Panc1 (cell line): ENCODE data around the gene CCDC60. TPM values are rescaled to one million over a fixed set of nuclear protein-coding genes. Genes with fewer than 3 reads are reported as not detected.

Experiments
- ATAC-seq: fragments of 200-7000 bp; cut with Tn5 transposase; 2 replicates; pipeline ENCODE4 v1.9.1; 2020; ENCODE audit warnings: mild to moderate bottlenecking, moderate library complexity
- BruUV-seq: library from RNA; stranded (reverse); fragments of 400-500 nt; replicated peaks from 2 replicates; lab custom pipeline; 2021; lab: Mats Ljungman, UMichigan
- CTCF ChIA-PET: fragments of 300-600 bp; sonication (Branson Sonifier 250); formaldehyde crosslinking; loops from one replicate; lab custom pipeline; 2022; ENCODE audit warnings: antibody characterized with exemption; lab: Charles Lee
- POLR2A ChIA-PET: fragments of 300-600 bp; sonication (Branson Sonifier 250); formaldehyde crosslinking; loops from one replicate; lab custom pipeline; 2022; ENCODE audit warnings: antibody characterized with exemption; lab: Charles Lee
- DNase-seq: peaks from one replicate; pipeline ENCODE4 v3.0.0-alpha.2; 2010; ENCODE audit warnings: low read depth, low spot score
- H3K27ac ChIP-seq: 2 replicates; pipeline ENCODE4 v1.5.1; 2011; ENCODE audit warnings: mild to moderate bottlenecking, low read length, inconsistent platforms
- H3K27me3 ChIP-seq: fragments of 200-500 bp; sonication (Bioruptor generic); 2 replicates; pipeline ENCODE4 v1.6.0; 2014; ENCODE audit warnings: low read length, inconsistent platforms; ENCODE audit not compliant: control insufficient read depth, insufficient read depth
- H3K36me3 ChIP-seq: fragments of 200-500 bp; sonication (Bioruptor generic); 2 replicates; pipeline ENCODE4 v1.5.1; 2014; ENCODE audit warnings: inconsistent platforms, mild to moderate bottlenecking, low read length, moderate library complexity; ENCODE audit not compliant: control insufficient read depth, insufficient read depth
- H3K4me1 ChIP-seq: 2 replicates; pipeline ENCODE4 v1.5.1; 2011; ENCODE audit warnings: inconsistent platforms, mild to moderate bottlenecking, low read length, moderate library complexity; ENCODE audit not compliant: control insufficient read depth, insufficient read depth
- H3K4me3 ChIP-seq, 2 experiments: 2 replicates each; pipeline ENCODE4 v1.5.1; 2011 to 2012; ENCODE audit warnings: low read depth in 2 of 2, low read length in 2 of 2, mild to moderate bottlenecking in 2 of 2, inconsistent platforms in 1 of 2, moderate library complexity in 1 of 2
- H3K9me3 ChIP-seq: fragments of 200-500 bp; sonication (Bioruptor generic); 2 replicates; pipeline ENCODE4 v1.5.1; 2014; ENCODE audit warnings: low read depth, mild to moderate bottlenecking, inconsistent platforms, low read length, moderate library complexity; ENCODE audit not compliant: control insufficient read depth, insufficient read depth
- POLR2AphosphoS5 ChIP-seq: IDR thresholded peaks from 2 replicates; pipeline ENCODE4 v1.6.1; 2012; ENCODE audit warnings: mild to moderate bottlenecking, low read depth, low read length, moderate library complexity
- SIN3A ChIP-seq: IDR thresholded peaks from 2 replicates; pipeline ENCODE4 v1.6.1; 2012; ENCODE audit warnings: low read depth, mild to moderate bottlenecking, low read length, moderate library complexity, borderline replicate concordance; ENCODE audit not compliant: insufficient read depth
- TCF7L2 ChIP-seq: IDR thresholded peaks from 2 replicates; pipeline ENCODE4 v1.6.1; 2011; ENCODE audit warnings: mild to moderate bottlenecking, low read depth, low read length, inconsistent platforms
- in situ Hi-C: cut with HindIII; loops from 2 replicates; pipeline ENCODE4 v1.10.0; 2016; ENCODE audit warnings: low sequenced_read_pairs, low pct_unique_long_range_greater_than_20kb
- intact Hi-C: fragments of 100-400 bp; cut with micrococcal nuclease; formaldehyde crosslinking; loops from one replicate; pipeline ENCODE4 v1.10.0; 2022; ENCODE audit not compliant: unreplicated experiment
- total RNA-seq: library from RNA; stranded (reverse); gene quantifications from one replicate; pipeline ENCODE4 v1.2.1, GENCODE V29; 2021; ENCODE audit not compliant: unreplicated experiment
- TF ChIP-seq, protein P1 (sequence below), 2 experiments: IDR thresholded peaks; 2 replicates each; pipeline ENCODE4 v1.6.1; 2011 to 2012; ENCODE audit warnings: low read depth in 2 of 2, control low read depth in 1 of 2, low read length in 1 of 2, mild to moderate bottlenecking in 1 of 2, moderate library complexity in 1 of 2; ENCODE audit not compliant: insufficient read depth in 1 of 2
- TF ChIP-seq, protein P2 (sequence below): fragments of 450-650 bp; IDR thresholded peaks from 2 replicates; pipeline ENCODE4 v1.5.1; 2017; ENCODE audit warnings: mild to moderate bottlenecking

Gene CCDC60
- total RNA-seq, 1 experiment from 2014 or later, result not detected

GRCh38 chr12:119384340-119384739 is 49.8 kb downstream of the CCDC60 start:
- no TSS peak for BruUV-seq
- Histone ChIP-seq H3K27ac (no peak overlapping the region), H3K27me3 (peaks cover 12% of the 10 kb centered on the region), H3K4me3 (no peak overlapping the region), H3K9me3 (no peaks in the 10 kb centered on the region), H3K4me1 (no peaks in the 10 kb centered on the region), H3K36me3 (no peaks in the 10 kb centered on the region)
- in situ Hi-C loops (no loop called here), intact Hi-C loops (no loop called here)
- DNase-seq, result no peak
- no peak for ATAC-seq
- TF ChIP-seq, protein P1, sequence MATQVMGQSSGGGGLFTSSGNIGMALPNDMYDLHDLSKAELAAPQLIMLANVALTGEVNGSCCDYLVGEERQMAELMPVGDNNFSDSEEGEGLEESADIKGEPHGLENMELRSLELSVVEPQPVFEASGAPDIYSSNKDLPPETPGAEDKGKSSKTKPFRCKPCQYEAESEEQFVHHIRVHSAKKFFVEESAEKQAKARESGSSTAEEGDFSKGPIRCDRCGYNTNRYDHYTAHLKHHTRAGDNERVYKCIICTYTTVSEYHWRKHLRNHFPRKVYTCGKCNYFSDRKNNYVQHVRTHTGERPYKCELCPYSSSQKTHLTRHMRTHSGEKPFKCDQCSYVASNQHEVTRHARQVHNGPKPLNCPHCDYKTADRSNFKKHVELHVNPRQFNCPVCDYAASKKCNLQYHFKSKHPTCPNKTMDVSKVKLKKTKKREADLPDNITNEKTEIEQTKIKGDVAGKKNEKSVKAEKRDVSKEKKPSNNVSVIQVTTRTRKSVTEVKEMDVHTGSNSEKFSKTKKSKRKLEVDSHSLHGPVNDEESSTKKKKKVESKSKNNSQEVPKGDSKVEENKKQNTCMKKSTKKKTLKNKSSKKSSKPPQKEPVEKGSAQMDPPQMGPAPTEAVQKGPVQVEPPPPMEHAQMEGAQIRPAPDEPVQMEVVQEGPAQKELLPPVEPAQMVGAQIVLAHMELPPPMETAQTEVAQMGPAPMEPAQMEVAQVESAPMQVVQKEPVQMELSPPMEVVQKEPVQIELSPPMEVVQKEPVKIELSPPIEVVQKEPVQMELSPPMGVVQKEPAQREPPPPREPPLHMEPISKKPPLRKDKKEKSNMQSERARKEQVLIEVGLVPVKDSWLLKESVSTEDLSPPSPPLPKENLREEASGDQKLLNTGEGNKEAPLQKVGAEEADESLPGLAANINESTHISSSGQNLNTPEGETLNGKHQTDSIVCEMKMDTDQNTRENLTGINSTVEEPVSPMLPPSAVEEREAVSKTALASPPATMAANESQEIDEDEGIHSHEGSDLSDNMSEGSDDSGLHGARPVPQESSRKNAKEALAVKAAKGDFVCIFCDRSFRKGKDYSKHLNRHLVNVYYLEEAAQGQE (IDR thresholded peaks at IDR 0.05; ENCODE audit: insufficient read depth in 1 of 2, low read depth in 2 of 2, low read length in 1 of 2), result no peak
- ChIA-PET CTCF (interaction anchor here (0.7 kb wide), 1 partner anchor 168 kb away, joined by 3 read pairs; no protein-coding TSS in a partner anchor), POLR2A (no interaction called here)

DNA sequence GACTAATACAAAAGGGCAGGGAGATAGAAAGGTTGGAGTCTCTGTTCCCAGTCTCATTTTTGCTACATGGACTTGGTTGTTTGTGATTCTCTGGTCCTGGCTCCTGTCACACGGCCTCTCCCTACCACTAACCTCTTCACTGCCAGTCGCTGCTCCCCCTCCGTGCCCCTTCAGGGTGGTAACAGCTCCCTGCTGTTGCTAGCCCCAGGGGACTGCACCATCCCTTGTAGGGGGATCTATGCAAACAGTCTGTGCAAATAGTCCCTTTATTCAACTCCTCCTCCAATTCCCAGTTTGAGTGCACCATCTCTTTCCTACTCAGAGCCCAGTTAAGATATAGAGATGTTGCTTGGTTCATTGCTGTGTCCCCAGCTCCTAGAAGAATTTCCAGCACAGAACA is 51.1 kb downstream of the CCDC60 start:
- CTCF ChIA-PET, result no interaction called here
- Histone ChIP-seq H3K9me3 (no peaks in the 10 kb centered on the region), H3K36me3 (no peaks in the 10 kb centered on the region), H3K4me3 (no peak overlapping the region), H3K4me1 (no peaks in the 10 kb centered on the region), H3K27ac (no peak overlapping the region), H3K27me3 (peaks cover 6% of the 10 kb centered on the region)
- no peak for DNase-seq
- ATAC-seq, result no peak
- BruUV-seq, result no TSS peak
- TF ChIP-seq POLR2AphosphoS5, result no peak
- TF ChIP-seq, protein P2, sequence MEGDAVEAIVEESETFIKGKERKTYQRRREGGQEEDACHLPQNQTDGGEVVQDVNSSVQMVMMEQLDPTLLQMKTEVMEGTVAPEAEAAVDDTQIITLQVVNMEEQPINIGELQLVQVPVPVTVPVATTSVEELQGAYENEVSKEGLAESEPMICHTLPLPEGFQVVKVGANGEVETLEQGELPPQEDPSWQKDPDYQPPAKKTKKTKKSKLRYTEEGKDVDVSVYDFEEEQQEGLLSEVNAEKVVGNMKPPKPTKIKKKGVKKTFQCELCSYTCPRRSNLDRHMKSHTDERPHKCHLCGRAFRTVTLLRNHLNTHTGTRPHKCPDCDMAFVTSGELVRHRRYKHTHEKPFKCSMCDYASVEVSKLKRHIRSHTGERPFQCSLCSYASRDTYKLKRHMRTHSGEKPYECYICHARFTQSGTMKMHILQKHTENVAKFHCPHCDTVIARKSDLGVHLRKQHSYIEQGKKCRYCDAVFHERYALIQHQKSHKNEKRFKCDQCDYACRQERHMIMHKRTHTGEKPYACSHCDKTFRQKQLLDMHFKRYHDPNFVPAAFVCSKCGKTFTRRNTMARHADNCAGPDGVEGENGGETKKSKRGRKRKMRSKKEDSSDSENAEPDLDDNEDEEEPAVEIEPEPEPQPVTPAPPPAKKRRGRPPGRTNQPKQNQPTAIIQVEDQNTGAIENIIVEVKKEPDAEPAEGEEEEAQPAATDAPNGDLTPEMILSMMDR, result no peak
- TF ChIP-seq, protein P1 (IDR thresholded peaks at IDR 0.05; ENCODE audit: insufficient read depth in 1 of 2, low read depth in 2 of 2, low read length in 1 of 2), result no peak
- no peak for TF ChIP-seq TCF7L2
- TF ChIP-seq SIN3A, result no peak
- in situ Hi-C loops (no loop called here), intact Hi-C loops (no loop called here)
- POLR2A ChIA-PET, result no interaction called here
